HG03095 (cell line): ENCODE results near the gene MALRD1.

Experiments
- ATAC-seq: cut with Tn5 transposase; IDR thresholded peaks from one replicate; pipeline ENCODE4 v1.9.1; 2021; ENCODE audit warnings: moderate library complexity; ENCODE audit not compliant: unreplicated experiment

MALRD1 gene

DNA sequence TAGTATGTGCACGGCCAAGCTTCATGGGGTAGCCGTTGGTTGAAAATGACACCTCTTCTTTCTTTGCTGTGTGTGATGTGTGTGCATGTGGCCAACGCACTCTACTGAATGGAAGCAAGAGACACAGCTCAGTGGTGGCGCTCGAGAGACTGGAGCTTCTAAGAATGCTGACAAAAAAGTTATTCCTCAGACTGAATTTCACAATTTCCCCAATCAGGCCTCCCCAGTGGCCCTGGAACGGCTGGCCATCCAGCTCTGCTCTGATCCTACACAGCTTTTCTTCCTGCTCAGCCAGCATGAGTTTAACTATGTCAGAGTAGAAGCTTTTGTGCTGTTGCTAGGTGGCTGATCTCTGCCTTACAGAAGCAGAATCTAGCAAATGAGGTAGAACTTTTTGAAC lies 581.0 kb downstream of the MALRD1 start:
- ATAC-seq: no peak

DNA sequence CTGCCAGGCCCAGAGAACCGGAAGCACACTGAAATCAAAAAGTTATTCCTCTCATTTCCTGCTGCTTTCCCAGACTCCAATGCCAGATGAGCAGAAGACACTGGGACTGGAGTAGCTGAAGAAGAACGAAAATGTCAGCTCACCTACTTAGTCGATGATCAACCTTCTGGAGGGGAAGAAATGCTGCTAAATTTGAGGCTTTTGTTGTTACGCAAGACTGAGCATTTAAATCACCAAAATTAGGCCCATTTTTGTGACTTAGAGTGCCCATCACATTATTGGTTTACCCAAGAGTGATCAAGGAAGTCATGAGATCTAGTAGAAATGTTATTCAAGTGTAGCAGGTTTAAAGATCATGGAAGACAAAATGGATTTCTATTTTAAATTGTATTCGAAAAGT lies 585.6 kb downstream of the MALRD1 start:
- no peak for ATAC-seq

- no peak for ATAC-seq
Measured at GRCh38 chr10:19638182-19638895, 589.7 kb downstream of the MALRD1 start.

DNA sequence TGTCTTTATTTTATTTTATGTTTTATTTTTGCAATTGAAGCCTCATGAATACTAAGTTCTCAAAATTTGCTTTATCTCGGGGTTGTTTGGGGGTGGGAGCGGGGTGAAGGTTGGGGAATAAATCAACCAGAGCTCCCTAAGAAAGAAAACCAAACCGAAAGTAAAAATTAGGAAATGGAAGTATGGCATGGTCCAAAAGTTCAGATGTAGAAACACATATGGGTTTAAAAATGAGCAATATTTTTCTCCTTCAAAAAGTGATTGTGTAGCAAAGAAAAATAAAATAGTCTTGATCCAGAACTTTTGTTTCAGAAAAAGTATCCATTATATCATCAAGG lies 590.3 kb downstream of the MALRD1 start:
- no peak for ATAC-seq

GRCh38 chr10:19640566-19641263 lies 592.1 kb downstream of the MALRD1 start:
- no peak for ATAC-seq

DNA sequence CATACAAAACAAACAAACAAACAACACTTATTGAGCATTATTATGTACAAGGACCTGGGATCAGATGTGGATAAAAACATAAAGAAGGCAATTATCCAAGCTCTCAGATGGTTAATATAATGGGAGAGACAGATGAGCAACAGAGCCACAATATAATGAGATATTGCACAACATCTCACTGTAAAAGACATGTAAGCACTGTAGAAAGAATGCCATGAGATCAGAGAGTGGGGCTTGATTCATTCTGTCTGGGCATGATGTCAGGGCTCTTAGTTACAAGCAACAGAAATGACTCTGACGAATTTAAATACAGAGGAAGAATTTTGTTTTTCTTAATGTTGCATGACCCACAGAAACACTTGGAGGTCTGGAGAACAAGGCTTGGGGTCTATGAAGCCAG lies 602.9 kb downstream of the MALRD1 start:
- ATAC-seq: no peak

GRCh38 chr10:19652750-19653149 lies 604.1 kb downstream of the MALRD1 start:
- ATAC-seq: no peak

- ATAC-seq: no peak
Measured at GRCh38 chr10:19653931-19654330, 605.3 kb downstream of the MALRD1 start.

- ATAC-seq: no peak
Measured at GRCh38 chr10:19654576-19654975, 606.0 kb downstream of the MALRD1 start.

- ATAC-seq: no peak
Measured at GRCh38 chr10:19656420-19657042, 607.9 kb downstream of the MALRD1 start.

- no peak for ATAC-seq
Measured at GRCh38 chr10:19658131-19658530, 609.5 kb downstream of the MALRD1 start.

GRCh38 chr10:19658622-19659233 lies 610.1 kb downstream of the MALRD1 start:
- no peak for ATAC-seq

- ATAC-seq: no peak
Measured at GRCh38 chr10:19659920-19660655, 611.5 kb downstream of the MALRD1 start.

DNA sequence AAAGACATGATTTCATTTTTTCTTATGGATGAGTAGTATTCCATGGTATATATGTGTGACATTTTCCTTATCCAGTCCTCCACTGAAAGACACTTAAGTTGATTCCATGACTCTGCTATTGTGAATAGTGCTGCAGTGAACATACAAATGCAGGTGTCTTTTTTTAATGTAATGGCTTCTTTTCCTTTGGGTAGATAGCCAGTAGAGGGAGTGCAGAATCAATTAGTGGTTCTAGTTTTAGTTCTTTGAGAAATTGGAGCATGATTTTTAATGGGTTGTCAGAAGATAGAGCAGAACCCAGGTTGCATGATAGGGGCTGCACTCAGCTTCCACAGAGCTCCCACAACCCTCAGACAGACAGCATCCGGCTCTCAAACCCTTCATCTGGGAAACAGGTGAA lies 614.7 kb downstream of the MALRD1 start:
- no peak for ATAC-seq

- ATAC-seq: no peak
Measured at GRCh38 chr10:19668116-19668515, 619.5 kb downstream of the MALRD1 start.

- ATAC-seq: no peak
Measured at GRCh38 chr10:19676063-19676462, 627.5 kb downstream of the MALRD1 start.

GRCh38 chr10:19683356-19683755 lies 634.8 kb downstream of the MALRD1 start:
- no peak for ATAC-seq

DNA sequence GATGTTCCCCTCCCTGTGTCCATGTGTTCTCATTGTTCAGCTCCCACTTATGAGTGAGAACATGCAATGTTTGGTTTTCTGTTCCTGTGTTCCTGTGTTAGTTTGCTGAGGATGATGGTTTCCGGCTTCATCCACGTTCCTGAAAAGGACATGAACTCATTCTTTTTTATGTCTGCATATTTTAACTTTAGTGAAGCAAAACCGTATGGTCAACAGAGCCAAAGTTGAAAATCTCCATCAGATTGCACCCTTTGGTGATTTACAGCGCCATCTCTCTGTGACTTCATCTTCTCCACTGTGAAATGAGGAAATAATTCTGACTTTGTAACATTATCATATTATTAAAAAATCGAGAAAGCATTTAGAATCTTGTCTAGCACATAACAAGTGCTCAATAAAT lies 635.4 kb downstream of the MALRD1 start:
- ATAC-seq: no peak

DNA sequence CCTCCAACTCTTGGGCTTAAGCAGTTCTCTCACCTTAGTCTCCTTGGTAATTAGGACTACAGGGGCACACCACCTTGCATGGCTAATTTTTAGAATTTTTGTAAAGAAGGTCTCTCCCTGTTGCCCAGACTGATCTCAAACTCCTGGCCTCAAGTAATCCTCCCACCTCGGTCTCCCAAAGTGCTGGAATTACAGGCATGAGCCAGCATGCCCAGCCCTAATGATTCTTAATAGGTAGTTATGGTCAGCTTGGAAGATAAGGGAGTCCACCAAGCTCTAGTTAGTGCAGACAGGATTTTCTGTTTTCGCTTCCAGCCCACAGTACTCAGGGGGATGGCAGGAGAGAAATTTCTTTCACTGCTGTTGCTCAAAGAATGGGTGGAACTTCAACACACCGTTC lies 639.7 kb downstream of the MALRD1 start:
- ATAC-seq: no peak

- ATAC-seq: no peak
Measured at GRCh38 chr10:19689231-19689630, 640.6 kb downstream of the MALRD1 start.

- no peak for ATAC-seq
Measured at GRCh38 chr10:19699299-19699698, 650.7 kb downstream of the MALRD1 start.
